GM19372 (cell line): Measurements from ENCODE around the gene COL9A3.
"Not testable (repeated sequence)": the region's sequence is repeated elsewhere in the genome, so short reads cannot be mapped to it uniquely, and the experiment has no call there.

Experiments
- ATAC-seq: cut with Tn5 transposase; IDR thresholded peaks from one replicate; pipeline ENCODE4 v1.9.1; 2021; ENCODE audit warnings: mild to moderate bottlenecking, low read depth, moderate library complexity; ENCODE audit not compliant: unreplicated experiment

COL9A3 gene

GRCh38 chr20:62850333-62850974 is 33.6 kb downstream of the COL9A3 start:
- ATAC-seq = no peak

- ATAC-seq = no peak
Observed at GRCh38 chr20:62852196-62852595, 35.3 kb downstream of the COL9A3 start.

DNA sequence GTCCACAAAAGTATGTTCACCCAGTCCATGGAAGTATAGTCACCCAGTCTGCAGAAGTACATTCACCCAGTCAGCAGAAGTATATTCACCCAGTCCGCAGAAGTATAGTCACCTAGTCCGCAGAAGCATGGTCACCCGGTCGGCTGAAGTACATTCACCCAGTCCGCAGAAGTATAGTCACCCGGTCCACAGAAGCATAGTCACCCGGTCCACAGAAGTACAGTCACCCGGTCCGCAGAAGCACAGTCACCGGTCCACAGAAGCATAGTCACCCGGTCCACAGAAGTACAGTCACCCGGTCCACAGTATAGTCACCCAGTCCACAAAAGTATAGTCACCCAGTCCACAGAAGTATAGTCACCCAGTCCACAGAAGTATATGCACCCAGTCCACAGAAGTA is 36.0 kb downstream of the COL9A3 start:
- no peak for ATAC-seq

- not testable (repeated sequence) for ATAC-seq
Observed at GRCh38 chr20:62853304-62853703, 36.5 kb downstream of the COL9A3 start.

DNA sequence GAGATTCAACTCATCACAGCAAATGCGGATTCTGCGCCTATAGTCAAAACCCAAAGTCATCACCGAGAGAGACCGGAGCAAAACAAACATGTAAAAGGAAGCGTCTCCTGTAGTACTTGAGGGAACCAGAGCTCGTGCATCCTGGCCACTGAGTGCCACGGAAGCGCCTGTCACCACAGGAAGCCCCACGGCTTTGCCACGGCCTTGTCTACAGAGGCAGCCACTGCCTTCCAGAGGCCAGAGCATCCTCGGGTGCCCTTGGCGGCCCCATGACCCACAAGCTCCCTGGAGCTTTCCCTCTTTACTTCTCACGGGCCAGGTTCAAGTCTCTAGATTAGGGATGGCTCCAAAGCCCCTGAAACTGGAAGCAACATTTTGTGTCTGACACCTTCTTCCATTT is 37.3 kb downstream of the COL9A3 start:
- no peak for ATAC-seq

DNA sequence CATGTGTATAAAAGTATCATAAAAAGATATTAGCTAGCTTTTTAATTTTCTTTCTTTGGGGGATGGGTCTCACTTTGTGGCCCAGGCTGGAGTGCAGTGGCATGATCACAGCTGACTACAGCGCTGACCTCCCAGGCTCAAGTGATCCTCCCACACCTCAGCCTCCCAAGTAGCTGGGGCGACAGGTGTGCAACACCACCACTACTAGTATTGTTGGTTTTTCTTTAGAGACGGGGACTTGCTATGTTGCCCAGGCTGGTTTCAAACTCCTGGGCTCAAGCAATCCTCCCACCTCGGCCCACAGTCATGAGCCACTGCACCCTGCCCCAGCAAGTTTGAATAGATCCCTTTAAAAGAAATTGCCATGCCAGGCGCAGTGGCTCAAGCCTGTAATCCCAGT is 38.3 kb downstream of the COL9A3 start:
- ATAC-seq = no peak

DNA sequence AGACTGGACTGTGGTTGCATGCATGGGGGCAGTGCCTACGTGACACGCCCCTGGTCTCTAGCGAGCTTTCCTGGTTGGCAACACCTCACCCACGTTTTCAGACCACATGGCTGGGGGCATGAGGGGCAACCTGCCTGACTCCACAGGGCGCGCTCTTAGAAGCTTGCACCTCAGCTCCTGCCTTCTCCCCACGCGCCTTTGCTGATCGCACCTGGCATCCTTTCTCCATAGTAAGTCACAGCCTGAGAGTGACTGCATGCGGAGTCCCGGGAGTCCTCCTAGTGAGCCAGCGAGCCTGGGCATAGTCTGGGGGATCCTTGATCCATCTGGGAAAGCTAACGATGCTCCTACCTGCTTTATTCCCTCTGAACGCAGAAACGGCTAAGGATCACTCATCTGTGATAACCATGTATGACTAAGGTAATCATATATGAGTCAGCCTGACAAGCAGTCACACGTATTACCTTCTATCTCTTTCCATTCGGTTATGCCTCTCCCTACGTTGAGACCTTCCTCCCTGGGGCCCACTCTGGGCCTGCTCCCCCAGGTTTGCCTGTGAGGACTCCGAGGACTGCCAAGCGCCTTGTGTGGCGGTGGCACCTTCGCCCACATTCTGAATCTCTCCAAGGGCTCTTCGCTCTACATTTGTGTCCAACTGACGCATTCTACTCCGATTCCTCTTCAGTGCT is 40.2 kb downstream of the COL9A3 start:
- ATAC-seq = no peak

- ATAC-seq = no peak
Observed at GRCh38 chr20:62858058-62858830, 41.4 kb downstream of the COL9A3 start.

DNA sequence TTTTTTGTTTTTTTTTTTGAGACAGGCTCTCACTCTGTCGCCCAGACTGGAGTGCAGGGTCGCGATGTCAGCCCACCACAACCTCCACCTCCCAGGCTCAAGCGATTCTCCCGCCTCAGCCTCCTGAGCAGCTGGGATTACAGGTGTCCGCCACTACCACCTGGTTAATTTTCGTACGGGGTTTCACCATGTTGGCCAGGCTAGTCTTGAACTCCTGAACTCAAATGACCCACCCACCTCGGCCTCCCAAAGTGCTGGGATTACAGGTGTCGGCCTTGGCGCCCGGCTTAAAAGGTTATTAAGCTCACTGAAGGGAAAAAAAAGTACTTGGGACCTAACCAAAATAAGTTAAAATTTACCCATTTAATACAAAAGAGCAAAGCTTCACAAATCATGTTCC is 42.9 kb downstream of the COL9A3 start:
- no peak for ATAC-seq

DNA sequence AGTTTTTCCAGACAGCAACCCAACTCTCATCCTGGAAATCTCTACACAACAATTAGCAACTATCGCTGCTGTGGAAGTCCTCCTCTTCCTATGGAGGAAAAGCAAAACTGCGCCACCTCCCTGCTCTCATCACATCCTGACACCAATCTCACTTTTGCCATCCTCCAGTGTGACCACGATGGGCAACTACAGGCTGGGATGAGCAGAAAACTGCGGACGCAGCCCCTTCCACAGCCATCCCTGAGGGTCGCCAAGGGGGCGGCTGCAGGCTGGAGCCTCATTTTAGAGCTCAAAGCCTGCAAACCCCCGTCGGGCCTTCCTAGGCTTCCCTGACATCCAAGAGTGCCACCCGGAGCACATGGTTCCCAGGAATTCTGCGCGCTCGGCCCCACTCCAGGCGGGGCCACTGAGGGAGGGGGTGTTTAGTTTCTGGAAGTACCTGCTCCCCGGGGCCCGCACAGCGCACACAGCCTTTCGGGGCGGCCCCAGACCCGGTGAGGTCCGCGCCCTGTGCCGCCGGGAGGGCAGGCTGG is 43.6 kb downstream of the COL9A3 start:
- no peak for ATAC-seq

GRCh38 chr20:62860924-62861691 is 44.3 kb downstream of the COL9A3 start:
- peak; percentile 25 for ATAC-seq

DNA sequence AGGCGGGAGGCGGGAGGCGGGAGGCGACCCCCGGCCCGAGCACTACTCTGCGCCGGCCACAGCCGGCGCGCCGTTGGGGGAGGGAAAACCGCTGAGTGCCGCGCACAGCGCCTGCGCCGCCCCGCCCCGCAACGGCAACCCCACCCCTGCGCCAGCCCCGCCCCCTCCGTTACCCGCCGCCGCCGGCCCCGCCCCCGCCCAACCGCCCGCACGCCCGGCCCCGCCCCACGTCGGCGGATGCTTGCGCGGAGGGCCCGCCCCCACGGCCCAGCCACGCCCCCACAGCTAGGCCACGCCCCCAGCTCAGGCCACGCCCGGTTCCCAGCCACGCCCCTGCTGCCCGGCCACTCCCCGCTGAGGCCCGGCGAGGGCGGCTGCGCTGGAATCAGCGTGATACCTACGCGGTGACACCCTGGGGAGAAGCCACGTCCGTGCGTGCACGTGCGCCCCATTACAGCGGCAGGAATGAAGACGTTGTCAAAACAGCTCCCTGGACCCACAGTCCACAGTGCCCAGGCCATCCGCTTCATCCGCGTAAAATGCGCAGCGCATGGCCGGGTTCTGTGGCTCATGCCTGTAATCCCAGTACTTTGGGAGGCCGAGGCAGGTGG is 45.0 kb downstream of the COL9A3 start, which contains the start of gene TCFL5:
TSS of gene TCFL5 (minus strand) at position 97 of the 611 bp plus-strand sequence. CDS start 152 bp downstream, outside the sequence.
- ATAC-seq = peak; percentile 76

DNA sequence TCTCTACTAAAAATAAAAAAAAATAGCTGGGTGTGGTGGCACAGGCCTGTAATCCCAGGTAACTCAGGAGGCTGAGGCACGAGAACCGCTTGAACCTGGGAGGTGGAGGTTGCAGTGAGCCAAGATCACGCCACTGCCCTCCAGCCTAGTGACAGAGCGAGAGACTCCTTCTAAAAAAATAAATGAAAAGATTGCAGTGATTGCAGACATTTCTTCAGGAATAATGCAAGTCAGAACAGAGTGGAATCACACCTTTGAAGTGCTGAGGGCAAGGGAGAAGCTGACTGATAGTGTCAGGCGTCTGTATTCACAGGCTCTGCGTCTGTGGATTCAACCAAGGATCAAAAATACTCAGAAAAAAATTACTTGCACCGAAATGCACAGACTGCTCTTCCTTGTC is 47.4 kb downstream of the COL9A3 start:
- ATAC-seq = no peak

GRCh38 chr20:62872184-62872847 is 55.5 kb downstream of the COL9A3 start:
- no peak for ATAC-seq

DNA sequence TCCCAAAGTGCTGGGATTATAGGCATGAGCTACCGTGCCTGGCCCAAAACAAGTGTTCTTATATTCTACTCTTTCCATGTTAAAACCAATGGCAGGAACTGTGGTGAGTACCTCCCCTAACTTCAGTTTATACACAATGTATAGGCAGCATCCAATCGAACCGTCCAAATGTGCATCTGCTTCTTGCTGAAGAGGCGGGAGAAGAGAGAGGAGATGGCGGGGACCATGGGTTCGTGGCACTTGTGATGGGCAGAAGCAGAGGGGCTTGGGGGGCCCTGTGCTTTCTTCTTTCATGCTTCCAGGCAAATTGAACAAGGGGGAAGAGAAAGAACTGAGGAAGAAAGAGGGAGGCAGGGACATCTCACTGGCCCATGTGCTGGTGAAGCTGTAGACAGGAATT is 56.0 kb downstream of the COL9A3 start:
- no peak for ATAC-seq

GRCh38 chr20:62873280-62873679 is 56.4 kb downstream of the COL9A3 start:
- ATAC-seq = no peak

DNA sequence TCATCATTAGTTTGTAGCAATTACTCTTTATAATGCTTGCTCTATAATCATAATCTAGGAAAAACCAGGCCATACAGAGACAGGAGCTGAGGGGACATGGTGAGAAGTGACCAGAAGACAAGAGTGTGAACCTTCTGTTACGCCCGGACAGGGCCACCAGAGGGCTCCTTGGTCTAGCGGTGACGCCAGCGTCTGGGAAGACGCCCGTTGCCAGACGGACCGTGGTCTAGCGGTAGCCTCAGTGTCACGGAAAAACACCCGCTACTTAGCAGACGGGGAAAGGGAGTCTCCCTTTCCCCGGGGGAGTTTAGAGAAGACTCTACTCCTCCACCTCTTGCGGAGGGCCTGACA is 56.8 kb downstream of the COL9A3 start:
- ATAC-seq = not testable (repeated sequence)

DNA sequence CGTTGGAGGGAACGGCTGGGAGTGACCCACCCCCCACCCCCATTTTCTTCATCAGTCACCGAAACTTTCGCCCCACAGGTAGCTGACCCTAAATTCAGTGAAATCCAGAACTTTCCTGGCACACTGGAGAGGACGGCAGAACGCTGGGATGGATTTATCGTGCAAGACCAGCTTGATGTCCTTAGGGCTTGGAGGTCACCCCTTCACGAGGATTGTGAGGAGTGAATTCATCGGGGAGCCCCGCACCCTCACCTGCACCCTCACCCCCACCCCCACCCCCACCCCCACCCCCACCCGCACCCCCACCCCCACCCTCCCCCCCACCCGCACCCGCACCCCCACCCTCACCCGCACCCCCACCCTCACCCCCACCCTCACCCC is 58.1 kb downstream of the COL9A3 start:
- no peak for ATAC-seq
